DOHH2 (cell line): ENCODE data around the gene ANG.

Source experiments
- EZH2phosphoT487 ChIP-seq: fragments of 200-600 bp; sonication (generic); IDR thresholded peaks from 2 replicates; pipeline ENCODE4 v1.6.1; 2017; ENCODE audit warnings: borderline replicate concordance, mild to moderate bottlenecking, antibody characterized with exemption, low read length, moderate library complexity, mixed read lengths
- TF ChIP-seq, protein P1 (sequence below): fragments of 200-600 bp; sonication (generic); IDR thresholded peaks from one replicate; pipeline ENCODE4 v1.5.1; 2014; ENCODE audit warnings: antibody characterized with exemption, mild to moderate bottlenecking, low read depth, low read length; ENCODE audit not compliant: poor library complexity, severe bottlenecking

DNA sequence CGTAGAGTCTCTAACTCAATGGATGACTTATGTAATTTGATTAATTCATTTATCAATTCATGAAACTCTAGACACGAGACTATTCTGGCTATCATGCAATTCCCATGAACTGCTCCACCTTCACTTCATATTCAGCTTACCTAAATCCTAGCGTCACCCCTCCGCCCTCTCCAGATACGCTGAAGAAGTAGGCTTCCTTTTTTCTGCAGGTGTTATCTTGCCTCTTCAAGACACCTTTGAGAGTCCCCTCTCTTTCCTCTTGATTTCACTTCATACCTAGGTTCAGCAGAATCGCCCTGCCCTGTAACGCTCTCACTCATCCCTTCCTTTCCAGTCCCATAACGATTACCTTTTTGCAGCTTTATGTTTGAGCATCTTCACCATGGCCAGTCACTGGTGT is 8.2 kb upstream of the ANG start:
- TF ChIP-seq, protein P1, sequence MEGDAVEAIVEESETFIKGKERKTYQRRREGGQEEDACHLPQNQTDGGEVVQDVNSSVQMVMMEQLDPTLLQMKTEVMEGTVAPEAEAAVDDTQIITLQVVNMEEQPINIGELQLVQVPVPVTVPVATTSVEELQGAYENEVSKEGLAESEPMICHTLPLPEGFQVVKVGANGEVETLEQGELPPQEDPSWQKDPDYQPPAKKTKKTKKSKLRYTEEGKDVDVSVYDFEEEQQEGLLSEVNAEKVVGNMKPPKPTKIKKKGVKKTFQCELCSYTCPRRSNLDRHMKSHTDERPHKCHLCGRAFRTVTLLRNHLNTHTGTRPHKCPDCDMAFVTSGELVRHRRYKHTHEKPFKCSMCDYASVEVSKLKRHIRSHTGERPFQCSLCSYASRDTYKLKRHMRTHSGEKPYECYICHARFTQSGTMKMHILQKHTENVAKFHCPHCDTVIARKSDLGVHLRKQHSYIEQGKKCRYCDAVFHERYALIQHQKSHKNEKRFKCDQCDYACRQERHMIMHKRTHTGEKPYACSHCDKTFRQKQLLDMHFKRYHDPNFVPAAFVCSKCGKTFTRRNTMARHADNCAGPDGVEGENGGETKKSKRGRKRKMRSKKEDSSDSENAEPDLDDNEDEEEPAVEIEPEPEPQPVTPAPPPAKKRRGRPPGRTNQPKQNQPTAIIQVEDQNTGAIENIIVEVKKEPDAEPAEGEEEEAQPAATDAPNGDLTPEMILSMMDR, result no peak
- TF ChIP-seq EZH2phosphoT487, result no peak
